GM21737 (cell line): ENCODE data around the gene SS18L1.

Source experiments
- ATAC-seq: cut with Tn5 transposase; IDR thresholded peaks from one replicate; pipeline ENCODE4 v1.9.1; 2021; ENCODE audit warnings: mild to moderate bottlenecking, moderate library complexity; ENCODE audit not compliant: unreplicated experiment

The SS18L1 gene

DNA sequence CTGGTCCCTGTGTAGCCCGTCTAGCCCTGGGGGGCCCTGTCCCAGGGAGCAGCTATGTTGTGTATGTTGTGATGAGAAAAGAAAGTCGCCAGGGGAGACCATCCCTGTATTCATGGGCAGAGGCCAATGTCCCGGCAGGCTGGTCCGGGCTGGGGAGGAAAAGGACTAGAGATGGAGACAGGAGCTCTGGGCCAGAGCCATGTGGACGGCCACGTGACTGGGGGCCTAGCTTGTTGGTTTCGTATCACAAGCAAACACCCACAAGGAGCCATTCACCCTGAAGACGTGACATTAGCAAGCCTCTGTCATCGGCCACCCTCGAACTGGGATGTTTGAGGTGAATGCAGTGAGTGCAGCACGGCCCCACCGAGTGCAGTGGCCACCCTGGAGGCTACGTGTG is 79.4 kb downstream of the SS18L1 start:
- no peak for ATAC-seq

DNA sequence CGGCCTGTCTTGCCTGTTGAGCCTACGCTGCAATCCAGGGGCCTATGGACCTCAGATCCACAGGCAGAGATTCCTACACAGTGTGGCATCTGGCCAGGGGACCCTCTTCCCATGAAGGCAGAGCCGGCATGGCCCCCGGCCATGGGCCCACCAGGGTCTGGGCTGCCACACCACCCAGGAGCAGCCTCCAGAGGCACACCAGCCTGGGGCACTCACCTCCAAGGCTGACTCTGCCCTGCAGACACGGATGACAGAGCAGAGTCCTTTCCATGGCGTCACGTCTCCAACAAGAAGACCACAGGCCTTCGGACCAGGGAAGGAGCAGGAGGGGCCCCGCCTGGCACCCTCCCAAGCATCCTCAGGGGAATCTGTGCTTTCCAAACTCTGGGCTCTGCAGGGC is 80.0 kb downstream of the SS18L1 start:
- ATAC-seq = no peak

- ATAC-seq = no peak
Measured at GRCh38 chr20:62224113-62224855, 80.7 kb downstream of the SS18L1 start.

GRCh38 chr20:62225026-62225425 is 81.5 kb downstream of the SS18L1 start:
- ATAC-seq = no peak

- ATAC-seq = no peak
Measured at GRCh38 chr20:62225820-62226635, 82.5 kb downstream of the SS18L1 start.

DNA sequence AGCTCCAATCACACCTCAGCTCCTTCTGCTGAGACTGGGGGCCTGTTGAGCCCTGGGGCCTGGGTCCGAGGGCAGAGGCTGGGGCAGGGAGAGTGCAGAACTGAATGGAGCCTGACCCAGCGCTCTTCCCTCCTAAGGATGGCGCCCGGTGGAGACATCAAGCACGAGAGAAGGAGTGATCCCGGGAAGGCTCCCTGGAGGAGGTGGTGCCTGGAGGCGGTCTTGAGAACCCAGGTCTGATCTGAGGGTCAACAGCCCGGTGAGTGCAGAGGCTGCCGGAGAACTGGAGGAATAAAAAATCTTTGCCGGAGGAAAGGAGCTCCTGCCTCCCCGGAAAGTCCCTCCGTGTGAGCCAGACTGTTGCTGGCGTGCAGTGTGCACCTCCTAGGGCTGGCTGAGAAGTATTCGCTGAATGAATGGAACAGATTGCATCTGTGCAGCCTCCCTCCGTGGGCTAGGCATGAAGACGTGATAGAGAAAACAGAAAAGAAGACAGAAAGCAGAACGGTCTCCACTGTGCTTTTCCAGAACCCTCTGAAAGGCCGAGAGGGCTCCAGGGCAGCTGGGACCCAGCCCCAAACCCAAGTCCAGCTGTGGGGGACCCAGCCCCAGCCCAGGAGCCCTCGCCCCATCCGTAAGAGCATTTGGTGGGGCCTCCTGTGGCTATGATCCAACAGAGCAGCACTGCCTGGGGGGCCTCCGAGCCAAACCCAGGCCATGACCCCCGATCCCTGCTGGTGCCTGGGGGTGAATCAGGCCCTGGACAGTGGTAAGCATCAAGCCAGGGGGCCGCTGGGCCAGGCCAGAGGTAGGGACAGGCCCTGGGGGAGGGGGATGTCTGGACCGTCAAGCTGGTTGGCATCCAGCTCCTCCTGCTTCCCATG is 83.4 kb downstream of the SS18L1 start:
- ATAC-seq = no peak

GRCh38 chr20:62227591-62227976 is 84.0 kb downstream of the SS18L1 start:
- no peak for ATAC-seq

DNA sequence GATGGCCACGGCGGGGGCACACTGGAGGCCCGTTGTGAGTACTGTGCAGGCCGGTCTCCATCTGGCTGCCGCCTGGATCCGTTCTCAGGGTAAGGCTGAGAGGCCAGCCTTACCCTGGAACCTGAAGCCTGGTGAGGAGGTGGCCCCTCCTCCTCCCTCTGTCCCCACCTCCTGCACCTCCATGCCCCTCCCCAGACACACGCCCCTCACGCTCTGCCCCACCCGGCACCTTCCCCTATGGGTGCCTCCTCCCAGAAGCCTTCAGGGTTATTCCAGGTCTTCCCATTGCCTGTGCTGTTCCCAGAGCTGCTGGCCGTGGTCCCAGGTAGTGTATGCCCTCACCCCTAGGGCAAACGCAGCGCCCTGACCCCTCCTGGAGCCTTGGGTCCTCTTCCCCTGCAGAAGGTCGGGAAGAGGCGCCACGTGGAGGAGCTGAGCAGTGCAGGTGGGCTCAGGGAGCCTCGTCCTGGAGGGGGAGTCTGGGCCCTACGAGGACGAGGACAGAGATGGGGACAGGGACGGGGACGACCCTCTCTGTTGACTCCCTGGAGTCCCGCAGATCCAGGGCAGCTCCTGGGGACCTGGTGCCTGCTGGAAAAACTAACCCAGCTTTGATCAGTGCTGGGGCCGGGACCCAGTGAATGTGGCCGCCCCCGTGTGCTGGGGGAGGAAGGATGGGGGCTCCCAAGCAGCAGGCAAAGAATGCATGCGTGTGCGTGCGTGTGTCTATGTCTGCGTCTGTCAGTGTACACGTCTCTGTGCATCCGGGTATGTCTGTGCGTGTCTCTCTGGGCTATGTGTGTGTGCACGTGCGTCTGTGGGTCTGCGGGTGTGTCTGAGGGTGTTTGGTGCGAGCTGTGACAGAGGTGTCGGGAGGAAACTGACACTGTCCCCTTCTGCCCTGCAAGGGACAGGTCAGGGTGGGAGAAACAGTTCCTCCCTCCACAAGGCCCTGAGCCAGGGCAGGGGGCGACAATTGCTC is 84.7 kb downstream of the SS18L1 start:
- no peak for ATAC-seq

- no peak for ATAC-seq
Measured at GRCh38 chr20:62228982-62229545, 85.5 kb downstream of the SS18L1 start.

DNA sequence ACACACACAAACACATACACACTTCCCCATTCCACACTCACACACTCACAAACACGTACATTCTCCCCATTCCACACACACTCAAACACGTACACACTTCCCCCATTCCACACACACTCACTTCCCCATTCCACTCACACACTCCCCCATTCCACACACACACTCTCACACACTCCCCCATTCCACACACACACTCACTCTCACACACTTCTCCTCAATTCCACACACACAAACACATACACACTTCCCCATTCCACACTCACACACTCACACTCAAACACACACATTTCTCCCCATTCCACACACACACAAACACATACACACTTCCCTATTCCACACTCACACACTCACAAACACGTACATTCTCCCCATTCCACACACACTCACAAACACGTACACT is 86.1 kb downstream of the SS18L1 start:
- ATAC-seq = no peak

DNA sequence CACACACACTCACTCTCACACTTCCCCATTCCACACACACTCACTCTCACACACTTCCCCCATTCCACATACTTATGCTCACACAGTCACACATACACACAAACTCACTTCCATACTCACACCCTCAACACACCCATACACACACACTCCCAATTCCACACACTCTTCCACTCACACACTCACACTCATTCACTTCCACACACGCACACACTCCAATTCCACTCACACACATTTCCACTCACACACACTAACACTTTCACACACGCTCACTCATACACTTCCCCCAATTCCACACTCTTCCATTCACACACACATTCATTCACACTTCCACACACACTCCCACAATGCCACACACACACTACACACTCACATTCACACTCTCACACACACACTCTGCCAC is 86.7 kb downstream of the SS18L1 start:
- ATAC-seq = no peak

- no peak for ATAC-seq
Measured at GRCh38 chr20:62230696-62231095, 87.1 kb downstream of the SS18L1 start.

GRCh38 chr20:62231292-62231691 is 87.7 kb downstream of the SS18L1 start:
- no peak for ATAC-seq
